GM12878 (cell line): ENCODE data around the gene SCYL3. TPM values are rescaled to one million over a fixed set of nuclear protein-coding genes. Genes with fewer than 3 reads are reported as not detected.

Experiments used
- ATAC-seq: fragments of 200-7000 bp; cut with Tn5 transposase; 3 replicates; pipeline ENCODE4 v1.9.1; 2020; ENCODE audit warnings: mild to moderate bottlenecking, moderate library complexity
- BruUV-seq: library from RNA; stranded (reverse); fragments of 400-500 nt; replicated peaks from 2 replicates; lab custom pipeline; 2021; lab: Mats Ljungman, UMichigan
- CTCF ChIA-PET: fragments of 300-600 bp; sonication (Branson Sonifier 250); formaldehyde crosslinking; extraction: SDS; loops from one replicate; lab custom pipeline; 2021; ENCODE audit warnings: inconsistent platforms; lab: Yijun Ruan, JAX
- POLR2A ChIA-PET: fragments of 350-600 bp; formaldehyde crosslinking; extraction: SDS; loops from one replicate; lab custom pipeline; 2021; ENCODE audit warnings: inconsistent platforms; lab: Charles Lee
- RAD21 ChIA-PET: fragments of 300-600 bp; sonication (Branson Sonifier 250); formaldehyde crosslinking; loops from one replicate; lab custom pipeline; 2023; ENCODE audit warnings: antibody characterized with exemption; ENCODE audit not compliant: unreplicated experiment; lab: Charles Lee
- SMC1A ChIA-PET: fragments of 300-600 bp; sonication (Branson Sonifier 250); formaldehyde crosslinking; loops from one replicate; lab custom pipeline; 2023; ENCODE audit not compliant: unreplicated experiment, uncharacterized antibody; lab: Charles Lee
- DNase-seq: peaks from one replicate; pipeline ENCODE4 v3.0.0-alpha.2; 2011; ENCODE audit warnings: low read depth, low spot score
- FAIRE-seq: peaks from 3 replicates; lab custom pipeline; 2011; peaks lifted over from hg19 to GRCh38; lab: Jason Lieb, UNC
- H2AFZ ChIP-seq: 2 replicates; pipeline ENCODE4 v1.6.0; 2011; ENCODE audit warnings: low read depth, low read length, control low read depth; ENCODE audit not compliant: control insufficient read depth
- H3K27ac ChIP-seq: 2 replicates; pipeline ENCODE4 v1.5.1; 2011; ENCODE audit warnings: control low read depth; ENCODE audit not compliant: control insufficient read depth, insufficient read depth
- H3K27me3 ChIP-seq, 2 experiments: replicated peaks in 1 of 2; 2 replicates each; pipeline versions ENCODE4 v1.6.0 to v1.6.1; 2011; ENCODE audit warnings: low read length in 1 of 2; ENCODE audit not compliant: control insufficient read depth in 2 of 2, insufficient read depth in 2 of 2
- H3K36me3 ChIP-seq, 2 experiments: 2 replicates each; pipeline ENCODE4 v1.5.1; 2011; ENCODE audit warnings: low read length in 1 of 2; ENCODE audit not compliant: control insufficient read depth in 2 of 2, insufficient read depth in 2 of 2
- H3K4me1 ChIP-seq: 2 replicates; pipeline ENCODE4 v1.6.1; 2011; ENCODE audit warnings: mild to moderate bottlenecking, low read length, moderate library complexity, mixed read lengths; ENCODE audit not compliant: control insufficient read depth, insufficient read depth
- H3K4me2 ChIP-seq: 2 replicates; pipeline ENCODE4 v1.6.0; 2011; ENCODE audit warnings: control low read depth; ENCODE audit not compliant: control insufficient read depth, insufficient read depth
- H3K4me3 ChIP-seq: fragments of 200-600 bp; sonication (generic); 2 replicates; pipeline ENCODE4 v1.5.1; 2016
- H3K79me2 ChIP-seq: 2 replicates; pipeline ENCODE4 v1.6.0; 2011; ENCODE audit warnings: low read length; ENCODE audit not compliant: control insufficient read depth, insufficient read depth
- H3K9ac ChIP-seq: 2 replicates; pipeline ENCODE4 v1.8.0; 2011; ENCODE audit warnings: low read length, control low read depth, mixed read lengths; ENCODE audit not compliant: control insufficient read depth, insufficient read depth
- H3K9me3 ChIP-seq: replicated peaks from 3 replicates; pipeline ENCODE4 v1.5.1; 2011; ENCODE audit warnings: mild to moderate bottlenecking, low read length; ENCODE audit not compliant: control insufficient read depth, insufficient read depth
- H4K20me1 ChIP-seq: 2 replicates; pipeline ENCODE4 v1.6.0; 2011; ENCODE audit not compliant: control insufficient read depth, insufficient read depth
- ATF2 ChIP-seq: IDR thresholded peaks from 2 replicates; pipeline ENCODE4 v1.6.1; 2012; ENCODE audit warnings: low read length, inconsistent platforms
- BCL11A ChIP-seq: IDR thresholded peaks from 2 replicates; pipeline ENCODE4 v1.6.1; 2011; ENCODE audit warnings: low read depth, low read length
- BCLAF1 ChIP-seq: fragments of 450-650 bp; IDR thresholded peaks from 2 replicates; pipeline ENCODE4 v1.6.1; 2017; ENCODE audit warnings: antibody characterized with exemption, mild to moderate bottlenecking, moderate library complexity
- BHLHE40 ChIP-seq, 2 experiments: fragments of 450-650 bp in 1 of 2; IDR thresholded peaks; 2 replicates each; pipeline ENCODE4 v1.6.1; 2011 to 2017; ENCODE audit warnings: low read depth in 2 of 2, borderline replicate concordance in 1 of 2, improper control_type of control experiment in 1 of 2, low read length in 1 of 2, mild to moderate bottlenecking in 1 of 2
- EED ChIP-seq: sonication (generic); IDR thresholded peaks from 2 replicates; pipeline ENCODE4 v1.6.1; 2016; ENCODE audit warnings: antibody characterized with exemption, low read depth
- IKZF1 ChIP-seq: fragments of 450-650 bp; conservative IDR thresholded peaks from 2 replicates; pipeline ENCODE4 v1.6.1; 2017; ENCODE audit warnings: antibody characterized with exemption, mild to moderate bottlenecking
- MEF2A ChIP-seq: IDR thresholded peaks from 2 replicates; pipeline ENCODE4 v1.6.1; 2011; ENCODE audit warnings: low read depth, mild to moderate bottlenecking, low read length, moderate library complexity; ENCODE audit not compliant: insufficient read depth
- RAD51 ChIP-seq: fragments of 450-650 bp; IDR thresholded peaks from 2 replicates; pipeline ENCODE4 v1.6.1; 2016; ENCODE audit warnings: moderate library complexity, mild to moderate bottlenecking, inconsistent platforms
- RFX5 ChIP-seq: IDR thresholded peaks from 2 replicates; pipeline ENCODE4 v1.6.1; 2011; ENCODE audit warnings: low read depth, low read length, improper control_type of control experiment
- WGBS: methylation state at CpG from one replicate; pipeline ENCODE4 v1.1.6; 2016; ENCODE audit warnings: low lambda C conversion rate; ENCODE audit not compliant: insufficient replicate concordance, insufficient coverage; ENCODE audit errors: missing lambda C conversion rate; 5-methylcytosine and 5-hydroxymethylcytosine counted together
- in situ Hi-C: fragments of 300-500 bp; cut with MboI; formaldehyde crosslinking; loops from 9 replicates; pipeline ENCODE4 v1.14.3; 2018; ENCODE audit warnings: mixed read lengths
- intact Hi-C: fragments of 100-400 bp; cut with micrococcal nuclease; formaldehyde crosslinking; loops from one replicate; pipeline ENCODE4 v1.14.2; 2022; ENCODE audit not compliant: unreplicated experiment
- polyA plus RNA-seq, 11 experiments: library from polyadenylated mRNA; depleted of rRNA in 4 of 11; unstranded in 6 of 11; stranded (reverse) in 5 of 11; fragments of >200 nt; fragmentation: Nextera tagmentation in 4 of 11; fragmentation: Illumina TruSeq in 1 of 11; extraction: Ambion mirVana in 4 of 11; extraction: Trizol in 1 of 11; gene quantifications; 1 replicate in 1 of 11; 2 replicates in 10 of 11; pipeline versions ENCODE4 v1.2.1 to v1.2.3, GENCODE V29; 2011 to 2016; ENCODE audit warnings: inconsistent platforms in 2 of 11, missing spikeins in 2 of 11, low read depth in 1 of 11
- total RNA-seq, 4 experiments: library from RNA; depleted of rRNA in 3 of 4; stranded (reverse); fragments of >200 nt in 3 of 4; fragmentation: Illumina TruSeq in 1 of 4; extraction: Trizol in 1 of 4; gene quantifications; 2 replicates each; pipeline versions ENCODE4 v1.2.1 to v1.2.3, GENCODE V29; 2013 to 2021
- TF ChIP-seq, protein P1 (sequence below): fragments of 450-650 bp; IDR thresholded peaks from 2 replicates; pipeline ENCODE4 v1.6.1; 2017; ENCODE audit warnings: mild to moderate bottlenecking, moderate library complexity

SCYL3 gene
- total and polyA plus RNA-seq, 10 of the 15 experiments (the other 5 are each of a cell fraction or from before 2014, with no cell fraction given) = 4.3 to 14.3 (median 10.3) TPM

GRCh38 chr1:169925505-169926482, 32.1 kb upstream of the SCYL3 start:
- ChIA-PET POLR2A (interaction anchor here (1.1 kb wide), 1 partner anchor 32 kb away, joined by 6 read pairs; the partner anchor contains the start of gene SCYL3), SMC1A (interaction anchor here (0.9 to 4.3 kb wide), 10 partner anchors 9 to 730 kb away, joined by 3 to 51 read pairs (median 4); partner anchors contain the start of genes KIFAP3 and SCYL3), CTCF (interaction anchor here (0.7 to 4.1 kb wide), 7 partner anchors 9 to 1387 kb away, joined by 3 to 26 read pairs (median 4); partner anchors contain the start of gene SCYL3), RAD21 (interaction anchor here (0.9 to 2.9 kb wide), 9 partner anchors 10 to 748 kb away, joined by 3 to 17 read pairs (median 5); partner anchors contain the start of gene SCYL3)
- in situ Hi-C loops = loop anchor here (10.0 kb wide), 2 partner anchors 749 to 959 kb away; no protein-coding TSS in a partner anchor
- Histone ChIP-seq H3K4me3 (no peak overlapping the region), H3K4me2 (no peak overlapping the region), H3K9ac (no peak overlapping the region), H3K36me3 (no peaks in the 10 kb centered on the region; a peak in 1 of 4 replicates), H3K27ac (no peak overlapping the region), H4K20me1 (no peaks in the 10 kb centered on the region), H3K79me2 (no peaks in the 10 kb centered on the region), H3K4me1 (peaks cover 6% of the 10 kb centered on the region), H3K9me3 (no peaks in the 10 kb centered on the region), H3K27me3 (no peaks in the 10 kb centered on the region), H2AFZ (no peak overlapping the region)
- intact Hi-C loops = loop anchor here (5.0 to 10.0 kb wide), 4 partner anchors 33 to 957 kb away; partner anchors contain the start of genes GORAB and SCYL3
- ATAC-seq (peak; percentile 87), DNase-seq (peak; percentile 44), FAIRE-seq (peak; percentile 92)
- WGBS = 66% methylated on average over 3 of the region's 3 CpGs
- BruUV-seq = no TSS peak
- TF ChIP-seq EED (no peak), BCL11A (no peak), ATF2 (peak; percentile 53; the same call in 1 of the 2 replicates), BHLHE40 (IDR thresholded peaks at IDR 0.05; ENCODE audit: borderline replicate concordance in 1 of 2, low read depth in 2 of 2, low read length in 1 of 2) (0 out of 4 replicates have a peak, but pooled peaks of 1 of the 2 experiments have one; percentile 16), IKZF1 (peak; percentile 46), MEF2A (0 out of 2 replicates have a peak, but pooled peaks have one; percentile 19), BCLAF1 (no peak), RAD51 (no peak), RFX5 (no peak)
- TF ChIP-seq, protein P1, sequence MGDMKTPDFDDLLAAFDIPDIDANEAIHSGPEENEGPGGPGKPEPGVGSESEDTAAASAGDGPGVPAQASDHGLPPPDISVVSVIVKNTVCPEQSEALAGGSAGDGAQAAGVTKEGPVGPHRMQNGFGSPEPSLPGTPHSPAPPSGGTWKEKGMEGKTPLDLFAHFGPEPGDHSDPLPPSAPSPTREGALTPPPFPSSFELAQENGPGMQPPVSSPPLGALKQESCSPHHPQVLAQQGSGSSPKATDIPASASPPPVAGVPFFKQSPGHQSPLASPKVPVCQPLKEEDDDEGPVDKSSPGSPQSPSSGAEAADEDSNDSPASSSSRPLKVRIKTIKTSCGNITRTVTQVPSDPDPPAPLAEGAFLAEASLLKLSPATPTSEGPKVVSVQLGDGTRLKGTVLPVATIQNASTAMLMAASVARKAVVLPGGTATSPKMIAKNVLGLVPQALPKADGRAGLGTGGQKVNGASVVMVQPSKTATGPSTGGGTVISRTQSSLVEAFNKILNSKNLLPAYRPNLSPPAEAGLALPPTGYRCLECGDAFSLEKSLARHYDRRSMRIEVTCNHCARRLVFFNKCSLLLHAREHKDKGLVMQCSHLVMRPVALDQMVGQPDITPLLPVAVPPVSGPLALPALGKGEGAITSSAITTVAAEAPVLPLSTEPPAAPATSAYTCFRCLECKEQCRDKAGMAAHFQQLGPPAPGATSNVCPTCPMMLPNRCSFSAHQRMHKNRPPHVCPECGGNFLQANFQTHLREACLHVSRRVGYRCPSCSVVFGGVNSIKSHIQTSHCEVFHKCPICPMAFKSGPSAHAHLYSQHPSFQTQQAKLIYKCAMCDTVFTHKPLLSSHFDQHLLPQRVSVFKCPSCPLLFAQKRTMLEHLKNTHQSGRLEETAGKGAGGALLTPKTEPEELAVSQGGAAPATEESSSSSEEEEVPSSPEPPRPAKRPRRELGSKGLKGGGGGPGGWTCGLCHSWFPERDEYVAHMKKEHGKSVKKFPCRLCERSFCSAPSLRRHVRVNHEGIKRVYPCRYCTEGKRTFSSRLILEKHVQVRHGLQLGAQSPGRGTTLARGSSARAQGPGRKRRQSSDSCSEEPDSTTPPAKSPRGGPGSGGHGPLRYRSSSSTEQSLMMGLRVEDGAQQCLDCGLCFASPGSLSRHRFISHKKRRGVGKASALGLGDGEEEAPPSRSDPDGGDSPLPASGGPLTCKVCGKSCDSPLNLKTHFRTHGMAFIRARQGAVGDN = peak; percentile 35; the same call in 1 of the 2 replicates
